SHP77 treated with DMSO at 0.1 percent for 48 hours (cell line): Measurements from ENCODE around the gene SORL1-AS1.
"Not testable (repeated sequence)": the region's sequence is repeated elsewhere in the genome, so short reads cannot be mapped to it uniquely, and the experiment has no call there.

Experiments used
- DNase-seq: peaks from one replicate; lab custom pipeline; 2025; lab: John Stamatoyannopoulos, UW

SORL1-AS1 gene

DNA sequence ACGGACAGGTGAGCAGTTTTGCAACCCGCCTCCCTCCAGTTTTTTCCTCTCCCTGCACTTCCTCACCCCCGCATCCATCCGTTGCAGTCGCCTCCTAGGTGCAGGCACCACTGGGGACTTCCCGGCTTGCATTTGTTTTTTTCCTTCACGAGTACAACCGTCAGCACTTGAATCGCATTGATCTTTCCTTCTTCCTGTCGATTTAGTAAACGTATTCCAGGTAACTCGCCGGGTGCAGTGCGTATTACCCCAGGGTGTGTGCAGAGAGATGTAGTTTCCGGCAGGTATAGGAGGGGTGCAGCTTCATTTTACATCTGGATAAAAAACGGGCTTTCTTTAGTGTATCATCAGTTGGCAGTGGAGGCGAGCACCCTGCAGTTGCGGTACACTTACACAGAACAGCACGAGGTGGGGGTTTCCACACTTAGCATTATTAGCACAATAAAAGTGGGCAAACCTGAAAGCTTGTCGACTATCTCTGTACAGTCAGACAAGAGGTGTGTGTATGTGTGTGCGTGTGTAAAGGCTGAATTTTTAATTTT is at the start of gene SORL1-AS1:
SORL1-AS1 (minus strand) TSS at position 359 of the 542 bp plus-strand sequence.
- DNase-seq: no peak

DNA sequence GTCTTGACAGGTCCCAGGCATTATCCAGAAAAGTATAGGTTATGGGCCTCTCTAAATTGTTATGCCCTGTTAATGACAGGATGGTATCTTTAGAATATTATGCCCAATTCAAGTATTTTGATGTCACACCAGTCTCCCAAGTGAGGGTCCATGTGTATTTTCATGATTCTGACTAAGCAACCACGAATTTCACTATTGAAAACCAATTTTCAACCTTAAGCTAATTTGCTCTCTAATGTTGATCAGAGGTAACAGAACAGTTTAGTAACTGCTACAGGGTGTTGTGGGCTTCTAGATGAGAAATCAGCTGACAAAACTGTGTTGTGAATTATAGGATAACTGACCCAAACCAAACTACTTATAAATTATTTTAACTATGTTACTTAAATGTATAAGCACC is 48.0 kb upstream of the SORL1-AS1 start:
- DNase-seq: no peak

DNA sequence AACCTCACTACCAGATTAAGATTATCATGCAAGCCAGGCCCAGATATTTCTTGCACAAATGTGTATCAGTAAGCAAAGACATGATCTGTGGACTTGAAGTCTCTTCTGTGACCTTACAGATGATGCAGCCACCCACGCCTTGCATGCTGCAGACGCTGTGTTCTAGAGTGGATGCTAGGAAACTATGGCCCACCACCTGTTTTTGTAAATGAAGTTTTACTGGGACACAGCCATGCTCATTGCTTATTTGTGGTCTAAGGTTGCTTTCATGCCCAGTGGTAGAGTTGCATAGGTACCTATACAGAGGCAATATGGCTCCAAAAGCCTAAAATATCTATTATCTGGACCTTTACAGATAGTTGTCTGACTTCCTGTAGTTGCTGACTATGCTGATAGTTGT is 47.5 kb upstream of the SORL1-AS1 start:
- DNase-seq: no peak

- DNase-seq: no peak
These were observed 46.6 kb upstream of the SORL1-AS1 start for GRCh38 chr11:121499405-121499804.

DNA sequence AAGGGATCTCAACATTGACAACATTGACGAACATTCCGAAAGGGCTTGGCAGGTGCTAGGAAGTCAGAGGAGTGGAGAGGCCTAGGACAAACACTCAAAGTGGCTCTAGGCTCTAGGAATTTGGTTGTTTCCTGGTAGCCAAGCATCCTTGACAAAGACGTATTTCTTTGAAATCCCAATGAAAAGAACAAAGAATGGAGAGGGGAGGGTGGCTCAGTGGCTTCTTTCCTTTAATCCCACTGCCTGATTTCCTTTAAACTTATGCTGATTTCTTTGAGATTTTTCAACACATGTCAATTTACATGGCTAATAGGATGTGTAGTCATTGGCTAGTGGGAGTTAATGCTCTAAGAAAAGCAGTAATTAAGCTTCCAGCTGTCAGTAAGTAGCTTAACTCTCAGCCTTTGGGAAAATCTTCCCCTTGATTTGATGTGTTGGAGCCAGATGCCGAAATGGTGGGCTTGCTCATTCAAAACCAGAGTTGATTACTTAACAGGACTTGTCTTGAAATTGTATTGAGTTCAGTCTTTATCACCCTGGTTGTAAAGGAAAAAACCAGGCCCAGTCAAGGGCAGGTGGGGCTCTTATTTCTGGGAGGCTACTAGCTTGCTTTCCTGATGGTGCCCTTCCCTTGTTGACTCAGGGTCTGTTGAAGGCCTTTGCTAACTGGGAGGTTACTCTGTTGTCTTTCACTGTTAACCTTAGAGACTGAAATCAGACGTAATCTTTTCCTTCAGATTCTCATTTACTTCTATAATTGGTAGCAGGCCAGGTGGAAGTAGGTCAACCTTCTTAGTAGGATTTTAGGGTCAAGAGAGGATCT is 44.6 kb upstream of the SORL1-AS1 start:
- no peak for DNase-seq

- no peak for DNase-seq
These were observed 41.8 kb upstream of the SORL1-AS1 start for GRCh38 chr11:121494355-121495099.

- DNase-seq: no peak
These were observed 37.1 kb upstream of the SORL1-AS1 start for GRCh38 chr11:121489823-121490222.

- no peak for DNase-seq
These were observed 35.9 kb upstream of the SORL1-AS1 start for GRCh38 chr11:121488641-121489040.

- no peak for DNase-seq
These were observed 35.4 kb upstream of the SORL1-AS1 start for GRCh38 chr11:121488170-121488569.

DNA sequence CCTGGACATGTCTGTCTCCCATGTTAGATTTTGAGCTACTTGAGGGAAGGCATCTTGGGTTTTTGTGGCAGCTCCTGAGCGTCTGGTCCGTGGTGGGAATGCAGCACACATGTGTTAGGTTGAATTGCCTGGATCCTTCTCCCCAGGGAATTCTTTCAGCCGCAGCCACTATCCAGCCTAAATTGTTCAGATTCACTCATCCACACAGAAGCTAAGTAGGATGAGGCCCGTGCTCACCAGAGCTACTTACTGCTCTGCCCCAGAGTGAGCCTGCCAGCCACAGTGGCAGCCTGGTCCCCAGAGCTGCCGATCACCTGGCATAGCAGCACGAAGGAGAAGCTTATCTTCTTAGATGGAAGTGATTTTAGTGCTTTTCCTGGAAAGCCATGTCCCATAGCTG is 34.4 kb upstream of the SORL1-AS1 start:
- no peak for DNase-seq

- DNase-seq: no peak
These were observed 33.3 kb upstream of the SORL1-AS1 start for GRCh38 chr11:121486054-121486453.

- DNase-seq: no peak
These were observed 32.4 kb upstream of the SORL1-AS1 start for GRCh38 chr11:121485216-121485615.

- no peak for DNase-seq
These were observed 31.2 kb upstream of the SORL1-AS1 start for GRCh38 chr11:121483805-121484480.

DNA sequence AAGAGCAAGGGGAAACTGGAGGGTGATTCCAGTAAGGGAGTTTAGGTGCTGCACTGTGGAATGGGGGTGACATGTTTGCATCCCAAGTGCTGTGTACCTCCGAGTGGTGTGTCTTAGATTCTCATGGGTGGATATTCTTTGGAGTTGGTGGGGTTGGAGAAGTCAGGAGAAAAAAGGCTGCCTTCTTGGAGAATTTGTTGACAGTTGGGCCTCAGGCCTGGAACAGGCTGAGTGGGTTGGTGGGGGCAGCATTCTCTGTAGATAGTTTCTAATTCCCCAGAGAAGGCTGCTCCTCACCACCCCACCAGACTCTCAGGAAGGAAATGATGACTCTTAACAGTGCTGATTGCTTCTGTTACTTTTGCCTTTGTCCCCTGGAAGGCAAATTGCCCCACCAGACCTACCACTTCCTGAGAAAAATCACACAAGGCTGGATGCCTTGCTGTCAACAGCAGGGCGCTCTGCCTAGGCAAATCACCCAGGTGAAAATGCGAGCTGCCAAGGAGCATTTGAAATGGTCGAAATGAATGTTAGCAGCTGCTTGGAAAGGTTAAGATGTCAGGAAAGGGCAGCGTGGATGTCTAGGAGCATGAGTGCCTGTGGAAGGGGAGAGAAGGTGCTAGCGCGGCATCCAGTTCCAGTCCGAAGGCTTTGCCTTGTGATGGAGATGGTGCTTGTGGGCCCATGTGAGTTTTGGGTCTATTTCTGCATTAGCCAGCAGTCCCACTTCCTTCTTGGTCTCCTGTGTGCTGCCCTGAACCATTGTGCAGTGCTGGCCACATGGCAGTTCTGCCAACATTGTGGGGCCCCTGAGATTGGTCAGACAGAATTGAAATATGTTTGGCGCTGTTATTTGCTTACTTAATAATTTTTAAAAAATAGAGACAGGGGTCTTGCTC is 29.7 kb upstream of the SORL1-AS1 start:
- DNase-seq: no peak

GRCh38 chr11:121481484-121482230 is 28.9 kb upstream of the SORL1-AS1 start:
- not testable (repeated sequence) for DNase-seq

DNA sequence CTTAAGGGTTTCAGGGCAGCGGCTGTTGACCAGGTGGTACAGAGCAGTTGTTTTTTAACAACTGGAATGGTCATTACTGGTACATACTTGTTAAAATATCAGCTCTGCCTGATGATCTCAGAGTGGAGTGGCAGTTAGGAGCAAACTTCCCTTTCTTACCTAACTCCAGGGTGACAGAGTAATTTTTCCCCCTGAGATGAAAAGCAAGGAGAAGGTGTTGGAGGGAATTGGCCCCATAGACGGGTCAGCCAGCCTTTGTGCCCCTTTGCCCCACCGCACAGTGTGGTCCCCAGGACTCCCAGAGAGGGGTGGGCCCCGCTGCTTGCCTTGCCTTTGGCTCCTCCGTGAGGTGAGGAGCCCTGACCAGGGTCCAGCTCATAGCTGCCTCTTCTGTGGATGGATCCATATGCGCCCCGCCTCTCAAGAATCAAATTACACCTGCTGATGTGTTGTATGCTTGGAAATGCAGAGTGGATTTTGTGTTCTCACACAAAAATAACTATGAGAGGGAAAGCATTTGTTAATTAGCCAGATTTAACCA is 27.0 kb upstream of the SORL1-AS1 start:
- no peak for DNase-seq

- no peak for DNase-seq
These were observed 26.3 kb upstream of the SORL1-AS1 start for GRCh38 chr11:121478895-121479697.

GRCh38 chr11:121478226-121478894 is 25.6 kb upstream of the SORL1-AS1 start:
- no peak for DNase-seq
